Testis (tissue), 3 donors: ENCODE measurements around the gene FARS2. TPM values are rescaled to one million over a fixed set of nuclear protein-coding genes. Genes with fewer than 3 reads are reported as not detected.

Experiments used
- DNase-seq: peaks from one replicate; pipeline ENCODE4 v3.0.0-alpha.2; 2019
- H3K27ac ChIP-seq, 2 donors: fragments of 200-600 bp; sonication (generic); one replicate each; pipeline ENCODE4 v1.5.1; 2019
- H3K27me3 ChIP-seq: fragments of 200-600 bp; sonication (generic); one replicate; pipeline ENCODE4 v1.5.1; 2019
- H3K36me3 ChIP-seq: fragments of 200-600 bp; sonication (generic); one replicate; pipeline ENCODE4 v1.5.1; 2017; ENCODE audit warnings: low read depth; ENCODE audit errors: missing control alignments
- H3K4me1 ChIP-seq: fragments of 200-600 bp; sonication (generic); one replicate; pipeline ENCODE4 v1.5.1; 2019
- H3K4me3 ChIP-seq, 2 donors: fragments of 200-600 bp; sonication (generic); one replicate each; pipeline ENCODE4 v1.5.1; 2017 to 2019
- H3K9me3 ChIP-seq: fragments of 200-600 bp; sonication (generic); one replicate; pipeline ENCODE4 v1.5.1; 2017
- CTCF ChIP-seq, 3 experiments: fragments of 450-650 bp in 2 of 3; fragments of 200-600 bp in 1 of 3; sonication (generic) in 1 of 3; IDR thresholded peaks; one replicate each; pipeline ENCODE4 v1.5.1; 2016 to 2019; ENCODE audit warnings: antibody characterized with exemption in 3 of 3, mild to moderate bottlenecking in 2 of 3, moderate library complexity in 1 of 3
- POLR2A ChIP-seq: fragments of 450-650 bp; IDR thresholded peaks from one replicate; pipeline ENCODE4 v1.6.1; 2017; ENCODE audit warnings: antibody characterized with exemption, mild to moderate bottlenecking, moderate library complexity
- WGBS, 2 donors: methylation state at CpG; one replicate each; pipeline ENCODE4 v1.1.5; 2018; 5-methylcytosine and 5-hydroxymethylcytosine counted together
- intact Hi-C: fragments of 100-400 bp; cut with DNase I; formaldehyde crosslinking; loops from one replicate; pipeline ENCODE4 v1.15.1; 2023; ENCODE audit warnings: low total_unique reads
- polyA plus RNA-seq: library from polyadenylated mRNA; stranded (reverse); fragments of 350-450 nt; fragmentation: Illumina TruSeq; extraction: RNeasy Lipid Tissue Mini Kit (QIAGEN cat#74804); gene quantifications from one replicate; pipeline ENCODE4 v1.2.3, GENCODE V29; 2014; ENCODE audit warnings: low read depth, low replicate concordance; ENCODE audit not compliant: insufficient read depth
- total RNA-seq, 2 donors: library from RNA; depleted of rRNA; stranded (reverse); fragments of >200 nt; gene quantifications; one replicate each; pipeline ENCODE4 v1.2.3, GENCODE V29; 2016

Gene FARS2
- total and polyA plus RNA-seq, 3 donors from 2014 or later: 15.4 to 26.8 (median 22.1) TPM

- Histone ChIP-seq H3K9me3 (no peaks in the 10 kb centered on the region), H3K27me3 (no peaks in the 10 kb centered on the region), H3K27ac (no peak overlapping the region), H3K36me3 (no peaks in the 10 kb centered on the region), H3K4me1 (no peaks in the 10 kb centered on the region), H3K4me3 (no peak overlapping the region)
- TF ChIP-seq CTCF (IDR thresholded peaks at IDR 0.05) (no peak), POLR2A (no peak)
- DNase-seq: no peak
- WGBS, 2 donors: 76 to 79% methylated on average over 1 of the region's 1 CpG
- intact Hi-C loops: no loop called here
Measured at GRCh38 chr6:5300206-5300764, 39.0 kb downstream of the FARS2 start.

- H3K9me3 ChIP-seq: no peaks in the 10 kb centered on the region
- no peaks in the 10 kb centered on the region for H3K4me1 ChIP-seq
- no peaks in the 10 kb centered on the region for H3K27me3 ChIP-seq
- H3K36me3 ChIP-seq: no peaks in the 10 kb centered on the region
- intact Hi-C loops: no loop called here
- no peak for DNase-seq
- TF ChIP-seq CTCF (IDR thresholded peaks at IDR 0.05): no peak
- no peak for TF ChIP-seq POLR2A
- no peak overlapping the region for H3K4me3 ChIP-seq
- no peak overlapping the region for H3K27ac ChIP-seq
- 71 to 82% methylated on average over 10 of the region's 10 CpGs for WGBS, 2 donors
Measured at GRCh38 chr6:5302220-5302946, 41.1 kb downstream of the FARS2 start.

- no peak overlapping the region for H3K27ac ChIP-seq
- 71 to 80% methylated on average over 8 to 10 of the region's 10 CpGs for WGBS, 2 donors
- TF ChIP-seq CTCF (IDR thresholded peaks at IDR 0.05) (peak in 1 of 3 experiments; percentile 9), POLR2A (no peak)
Measured at GRCh38 chr6:5302995-5303622, 41.8 kb downstream of the FARS2 start.

GRCh38 chr6:5303682-5304081, 42.4 kb downstream of the FARS2 start:
- Histone ChIP-seq H3K36me3 (no peaks in the 10 kb centered on the region), H3K4me1 (no peaks in the 10 kb centered on the region), H3K4me3 (no peak overlapping the region), H3K27ac (no peak overlapping the region), H3K27me3 (no peaks in the 10 kb centered on the region), H3K9me3 (no peaks in the 10 kb centered on the region)
- TF ChIP-seq CTCF (IDR thresholded peaks at IDR 0.05) (no peak), POLR2A (no peak)
- no peak for DNase-seq
- intact Hi-C loops: no loop called here
- WGBS, 2 donors: 91 to 98% methylated on average over 8 of the region's 8 CpGs

More at GRCh38 chr6:5302995-5303622, 41.8 kb downstream of the FARS2 start:
- DNase-seq: peak; percentile 34
- Histone ChIP-seq H3K4me1 (no peaks in the 10 kb centered on the region), H3K36me3 (no peaks in the 10 kb centered on the region), H3K27me3 (no peaks in the 10 kb centered on the region), H3K9me3 (no peaks in the 10 kb centered on the region), H3K4me3 (no peak overlapping the region)
- intact Hi-C loops: no loop called here
